GM18505 (cell line): ENCODE data around the gene TNFAIP1.

Experiments used
- ATAC-seq: cut with Tn5 transposase; IDR thresholded peaks from one replicate; pipeline ENCODE4 v1.9.1; 2021; ENCODE audit not compliant: unreplicated experiment
- POLR2A ChIP-seq: IDR thresholded peaks from 4 replicates; pipeline ENCODE4 v1.6.1; 2011; ENCODE audit warnings: borderline replicate concordance; ENCODE audit not compliant: insufficient read depth, insufficient read length; ENCODE audit errors: extremely low read depth

Gene TNFAIP1

GRCh38 chr17:28317099-28317965 is 18.2 kb upstream of the TNFAIP1 start:
- no peak for ATAC-seq
- no peak for TF ChIP-seq POLR2A

- TF ChIP-seq POLR2A: no peak
- peak; percentile 13 for ATAC-seq
These were observed 17.4 kb upstream of the TNFAIP1 start for GRCh38 chr17:28317966-28318758.

- peak; percentile 75 for TF ChIP-seq POLR2A
These were observed 16.6 kb upstream of the TNFAIP1 start, which contains the start of gene TMEM97 for GRCh38 chr17:28318759-28319597. Gene TMEM97, plus strand, starts transcription at chr17:28319200. Its CDS starts 40 bp downstream, at chr17:28319240.

GRCh38 chr17:28319598-28319935 is 16.0 kb upstream of the TNFAIP1 start:
- no peak for ATAC-seq
- TF ChIP-seq POLR2A: no peak

More at GRCh38 chr17:28318759-28319597, 16.6 kb upstream of the TNFAIP1 start, which contains the start of gene TMEM97:
- ATAC-seq: peak; percentile 94

GRCh38 chr17:28320215-28321061 is 15.1 kb upstream of the TNFAIP1 start:
- no peak for TF ChIP-seq POLR2A

GRCh38 chr17:28324267-28324745 is 11.3 kb upstream of the TNFAIP1 start:
- no peak for TF ChIP-seq POLR2A
- ATAC-seq: no peak

More at GRCh38 chr17:28320215-28321061, 15.1 kb upstream of the TNFAIP1 start:
- ATAC-seq: no peak

- no peak for ATAC-seq
- no peak for TF ChIP-seq POLR2A
These were observed 10.8 kb upstream of the TNFAIP1 start for GRCh38 chr17:28324781-28325180.

GRCh38 chr17:28325211-28325610 is 10.3 kb upstream of the TNFAIP1 start:
- no peak for TF ChIP-seq POLR2A
- ATAC-seq: no peak

GRCh38 chr17:28326114-28326513 is 9.4 kb upstream of the TNFAIP1 start:
- no peak for ATAC-seq
- TF ChIP-seq POLR2A: no peak

- no peak for ATAC-seq
- no peak for TF ChIP-seq POLR2A
These were observed 8.4 kb upstream of the TNFAIP1 start for GRCh38 chr17:28327031-28327607.

- ATAC-seq: no peak
- no peak for TF ChIP-seq POLR2A
These were observed 7.9 kb upstream of the TNFAIP1 start for GRCh38 chr17:28327709-28328108.

- TF ChIP-seq POLR2A: no peak
These were observed 7.2 kb upstream of the TNFAIP1 start for GRCh38 chr17:28328325-28328724.

GRCh38 chr17:28330671-28331070 is 4.9 kb upstream of the TNFAIP1 start:
- no peak for TF ChIP-seq POLR2A
- ATAC-seq: no peak

More at GRCh38 chr17:28328325-28328724, 7.2 kb upstream of the TNFAIP1 start:
- ATAC-seq: no peak
